ENCODE measurements around the gene GPN3. TPM values are rescaled to one million over a fixed set of nuclear protein-coding genes. Genes with fewer than 3 reads are reported as not detected.
"Not testable (repeated sequence)": the region's sequence is repeated elsewhere in the genome, so short reads cannot be mapped to it uniquely, and the experiment has no call there.

GPN3 gene
- total RNA-seq, 1 donor = 16.4 TPM

DNA sequence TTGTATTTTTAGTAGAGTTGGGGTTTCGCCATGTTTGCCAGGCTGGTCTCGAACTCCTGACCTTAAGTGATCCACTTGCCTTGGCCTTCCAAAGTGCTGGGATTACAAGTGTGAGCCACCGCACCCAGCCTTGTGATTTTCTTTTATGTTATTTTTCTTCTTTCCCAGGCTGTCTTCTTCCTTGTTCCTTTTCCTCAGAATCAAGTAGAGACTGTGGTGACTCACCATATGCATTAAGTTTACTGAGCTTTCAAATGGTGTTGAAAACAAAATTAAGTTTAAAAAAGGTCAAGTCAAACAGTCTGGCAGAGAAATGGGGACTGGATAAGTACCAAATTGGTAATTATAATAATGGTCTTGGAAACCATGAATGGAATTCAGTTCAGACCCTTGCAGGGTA lies 23.6 kb downstream of the GPN3 start:
- TF ChIP-seq, protein P1, sequence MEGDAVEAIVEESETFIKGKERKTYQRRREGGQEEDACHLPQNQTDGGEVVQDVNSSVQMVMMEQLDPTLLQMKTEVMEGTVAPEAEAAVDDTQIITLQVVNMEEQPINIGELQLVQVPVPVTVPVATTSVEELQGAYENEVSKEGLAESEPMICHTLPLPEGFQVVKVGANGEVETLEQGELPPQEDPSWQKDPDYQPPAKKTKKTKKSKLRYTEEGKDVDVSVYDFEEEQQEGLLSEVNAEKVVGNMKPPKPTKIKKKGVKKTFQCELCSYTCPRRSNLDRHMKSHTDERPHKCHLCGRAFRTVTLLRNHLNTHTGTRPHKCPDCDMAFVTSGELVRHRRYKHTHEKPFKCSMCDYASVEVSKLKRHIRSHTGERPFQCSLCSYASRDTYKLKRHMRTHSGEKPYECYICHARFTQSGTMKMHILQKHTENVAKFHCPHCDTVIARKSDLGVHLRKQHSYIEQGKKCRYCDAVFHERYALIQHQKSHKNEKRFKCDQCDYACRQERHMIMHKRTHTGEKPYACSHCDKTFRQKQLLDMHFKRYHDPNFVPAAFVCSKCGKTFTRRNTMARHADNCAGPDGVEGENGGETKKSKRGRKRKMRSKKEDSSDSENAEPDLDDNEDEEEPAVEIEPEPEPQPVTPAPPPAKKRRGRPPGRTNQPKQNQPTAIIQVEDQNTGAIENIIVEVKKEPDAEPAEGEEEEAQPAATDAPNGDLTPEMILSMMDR (IDR thresholded peaks at IDR 0.05; ENCODE audit: insufficient read depth, low read depth, low read length) = no peak
- no peak for DNase-seq (ENCODE audit: low read depth)
- no peak overlapping the region for H3K4me3 ChIP-seq (ENCODE audit: low read depth, low read length)

DNA sequence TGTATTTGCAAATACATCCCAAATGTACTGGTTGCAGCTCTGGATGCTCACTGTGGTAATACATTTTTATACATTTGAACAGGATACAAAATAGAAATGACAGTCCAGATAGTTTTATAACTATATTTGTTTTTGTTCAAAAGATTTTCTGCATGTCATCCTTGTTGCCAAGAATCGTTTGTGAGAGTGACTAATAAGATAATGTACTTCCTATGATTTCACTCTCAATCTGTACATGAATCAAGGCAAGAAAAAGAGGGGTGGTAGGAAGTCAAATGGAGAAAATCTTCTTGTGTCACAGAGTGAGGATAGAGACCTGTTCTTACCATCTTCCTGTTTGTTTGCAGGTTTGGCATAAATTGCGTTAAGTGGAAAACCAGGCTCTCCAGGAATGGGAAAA lies 31.8 kb downstream of the GPN3 start:
- no peak for DNase-seq (ENCODE audit: low read depth)
- H3K4me3 ChIP-seq (ENCODE audit: low read depth, low read length) = no peak overlapping the region
- TF ChIP-seq, protein P1 (IDR thresholded peaks at IDR 0.05; ENCODE audit: insufficient read depth, low read depth, low read length) = no peak

DNA sequence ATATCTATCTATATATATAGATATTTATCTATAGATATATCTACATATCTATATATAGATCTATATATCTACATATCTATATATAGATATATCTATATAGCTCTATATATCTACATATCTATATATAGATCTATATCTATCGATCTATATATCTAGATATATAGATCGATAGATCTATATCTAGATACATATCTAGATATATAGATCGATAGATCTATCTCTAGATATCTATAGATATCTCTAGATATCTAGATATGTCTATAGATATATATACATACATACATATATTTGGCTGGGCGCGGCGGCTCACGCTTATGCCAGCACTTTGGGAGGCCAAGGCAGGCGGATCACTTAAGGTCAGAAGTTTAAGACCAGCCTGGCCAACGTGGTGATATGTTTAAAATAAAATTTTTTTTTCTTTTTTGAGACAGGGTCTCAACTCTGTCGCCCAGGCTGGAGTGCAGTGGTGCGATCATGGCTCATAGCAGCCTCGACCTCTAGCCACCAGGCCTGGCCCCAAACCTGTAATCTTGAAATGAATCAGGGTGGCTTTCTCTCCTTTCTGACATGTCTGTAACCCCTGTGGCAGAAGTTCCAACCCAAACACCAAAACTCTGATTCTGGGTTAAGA lies 36.0 kb downstream of the GPN3 start:
- H3K4me3 ChIP-seq (ENCODE audit: low read depth, low read length) = peak overlapping the region; percentile 55
- no peak for DNase-seq (ENCODE audit: low read depth)
- TF ChIP-seq, protein P1 (IDR thresholded peaks at IDR 0.05; ENCODE audit: insufficient read depth, low read depth, low read length) = no peak

DNA sequence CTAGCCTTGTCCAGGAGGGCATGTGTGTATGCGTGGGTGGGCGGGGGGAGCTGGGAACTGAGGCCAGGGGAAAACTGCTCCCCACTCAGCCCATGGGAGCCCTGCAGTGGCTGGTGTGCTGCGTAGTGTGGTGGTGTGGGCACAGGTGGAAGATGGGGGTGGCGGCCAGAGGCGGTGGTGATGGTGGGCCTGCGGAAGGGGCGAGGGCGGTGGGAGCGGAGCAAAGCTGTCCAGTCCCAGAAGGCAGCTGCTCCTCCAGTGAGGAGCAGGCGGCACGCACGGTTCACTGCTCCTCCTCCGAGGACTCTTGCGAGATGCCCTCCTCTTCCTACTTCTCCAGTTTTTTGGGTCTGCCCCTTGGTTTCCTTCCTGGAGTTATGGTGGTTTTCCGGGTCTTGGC lies 38.4 kb downstream of the GPN3 start:
- not testable (repeated sequence) for H3K4me3 ChIP-seq (ENCODE audit: low read depth, low read length); DNase-seq (ENCODE audit: low read depth)

DNA sequence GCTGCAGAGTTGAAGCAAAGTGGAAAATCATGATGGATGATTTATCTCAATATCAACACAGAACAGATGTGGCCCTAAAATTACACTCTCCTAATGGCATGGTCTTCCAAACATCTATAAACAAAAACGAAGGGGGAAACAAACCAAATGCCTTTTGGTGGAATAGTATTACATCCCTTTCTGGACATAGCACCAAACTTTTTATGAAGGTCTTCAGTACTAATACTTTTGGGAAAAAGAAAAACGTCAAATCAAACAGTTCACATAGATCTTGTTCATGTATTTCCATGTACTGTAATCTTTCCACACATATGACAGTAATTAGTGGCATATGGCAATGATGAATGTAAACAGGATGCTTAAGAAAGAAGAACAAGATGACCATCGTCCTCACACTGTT lies 41.7 kb downstream of the GPN3 start:
- no peak overlapping the region for H3K4me3 ChIP-seq (ENCODE audit: low read depth, low read length)
- DNase-seq (ENCODE audit: low read depth) = peak; percentile 34
- TF ChIP-seq, protein P1 (IDR thresholded peaks at IDR 0.05; ENCODE audit: insufficient read depth, low read depth, low read length) = no peak

DNA sequence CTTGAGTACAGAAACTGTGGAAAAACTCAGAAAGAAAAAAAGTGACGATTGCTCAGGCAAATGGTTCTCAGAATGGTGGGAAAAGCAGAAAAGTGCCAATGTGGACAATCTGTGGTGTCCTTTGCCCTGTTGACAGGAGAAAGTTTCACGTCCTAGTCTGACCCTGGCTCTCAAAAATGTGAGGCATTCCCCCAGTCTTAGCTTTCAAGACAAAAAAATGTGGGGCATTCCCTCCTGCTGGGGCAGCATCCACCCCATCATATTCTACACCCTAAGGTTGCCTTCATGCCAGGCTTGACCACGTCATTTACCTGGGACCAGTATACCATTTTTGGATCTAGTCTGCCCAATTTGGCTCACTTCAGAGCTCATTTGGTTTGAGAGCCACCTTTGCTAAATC lies 43.8 kb downstream of the GPN3 start:
- no peak overlapping the region for H3K4me3 ChIP-seq (ENCODE audit: low read depth, low read length)
- DNase-seq (ENCODE audit: low read depth) = no peak
- TF ChIP-seq, protein P1 (IDR thresholded peaks at IDR 0.05; ENCODE audit: insufficient read depth, low read depth, low read length) = no peak

DNA sequence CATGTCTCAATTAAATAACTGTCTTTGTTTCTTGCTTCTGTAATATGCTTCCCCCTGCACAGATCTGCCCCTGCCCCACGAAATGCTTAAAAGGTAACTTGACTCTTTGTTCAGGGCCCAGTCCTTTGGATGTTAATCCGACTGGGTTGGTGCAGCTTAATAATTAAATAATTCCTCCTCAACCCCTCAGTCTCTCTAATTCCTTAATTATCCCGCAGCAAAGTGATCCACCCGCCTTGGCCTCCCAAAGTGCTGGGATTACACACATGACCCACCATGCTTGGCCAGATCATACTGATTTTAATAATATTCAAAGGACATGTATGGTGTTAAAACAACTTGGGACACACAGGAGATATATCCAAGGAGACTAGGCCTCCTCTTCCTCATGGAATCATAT lies 46.4 kb downstream of the GPN3 start:
- H3K4me3 ChIP-seq (ENCODE audit: low read depth, low read length) = no peak overlapping the region
- TF ChIP-seq, protein P1 (IDR thresholded peaks at IDR 0.05; ENCODE audit: insufficient read depth, low read depth, low read length) = no peak
- DNase-seq (ENCODE audit: low read depth) = no peak

Data from fibroblast of villous mesenchyme (primary cell).